ENCODE results near the gene PTPRO. TPM values are rescaled to one million over a fixed set of nuclear protein-coding genes. Genes with fewer than 3 reads are reported as not detected.
A peak's percentile ranks its signal among the peaks of the same experiment; 100 is the strongest.

Gene PTPRO
- total RNA-seq (1 to 10 TPM; 1.3 to 3.3 TPM), polyA plus RNA-seq (under 1 TPM; 0.31 to 0.92 TPM)

DNA sequence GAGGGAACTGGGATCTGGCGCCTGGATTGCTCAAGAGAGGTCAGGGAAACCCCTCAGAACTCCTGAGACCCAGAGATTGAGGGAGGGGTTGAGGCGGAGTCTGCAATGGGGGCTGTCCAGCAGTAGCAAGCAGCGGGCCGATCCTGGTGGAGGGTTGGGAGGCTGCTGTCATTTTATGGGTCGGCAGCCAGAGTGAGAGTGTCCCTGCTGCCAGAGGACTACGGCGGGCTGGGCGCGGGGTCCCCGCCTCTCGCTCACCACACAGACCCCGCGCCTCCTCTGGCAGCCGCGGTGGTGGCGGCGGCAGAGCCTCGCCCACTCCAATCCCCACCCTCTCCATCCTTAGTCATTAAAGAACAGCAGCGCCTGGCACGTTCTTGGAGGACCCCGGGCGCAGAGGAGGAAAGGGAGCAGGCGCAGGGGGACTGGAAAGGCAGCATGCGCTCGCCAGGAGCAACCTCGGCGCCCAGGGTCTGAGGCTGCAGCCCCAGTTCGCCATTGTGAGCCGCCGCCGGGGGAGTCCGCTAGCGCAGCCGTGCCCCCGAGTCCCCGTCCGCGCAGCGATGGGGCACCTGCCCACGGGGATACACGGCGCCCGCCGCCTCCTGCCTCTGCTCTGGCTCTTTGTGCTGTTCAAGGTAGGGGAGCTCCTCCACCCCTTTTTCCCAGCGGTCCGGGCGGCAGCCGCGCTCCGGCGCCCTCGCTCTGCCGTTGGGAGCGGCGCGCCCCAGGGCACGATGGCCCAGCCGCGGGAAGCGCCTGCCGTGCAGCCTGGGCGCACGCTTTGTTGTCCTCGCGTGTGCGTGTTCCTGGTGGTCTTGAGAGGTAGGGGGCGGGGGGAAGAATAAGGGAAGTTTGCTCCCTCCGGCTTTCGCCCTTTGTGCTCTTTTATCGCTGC lies at the start of gene PTPRO:
Gene PTPRO, plus strand, starts transcription at position 345 of the 898 bp plus-strand sequence.
- no peak for DNase-seq (ENCODE audit: low spot score)
- Histone ChIP-seq H3K9me3 (ENCODE audit: control insufficient read depth in 4 of 4, low read length in 3 of 4) (no peaks in the 10 kb centered on the region), H3K36me3 (ENCODE audit: control insufficient read depth in 4 of 4, insufficient read depth in 3 of 4, low read depth in 1 of 4, low read length in 3 of 4) (no peaks in the 10 kb centered on the region), H3K4me1 (ENCODE audit: control insufficient read depth in 4 of 4, insufficient read depth in 4 of 4, low read length in 3 of 4) (peaks cover 0 to 8% (median 3%) of the 10 kb centered on the region in 4 donors), H3K27me3 (ENCODE audit: control insufficient read depth in 4 of 4, insufficient read depth in 4 of 4, low read length in 3 of 4) (peaks cover 0 to 22% (median 4%) of the 10 kb centered on the region in 4 donors), H3K9ac (ENCODE audit: low read depth in 1 of 2, low read length in 2 of 2) (no peak within 1 kb of the TSS), H3K4me3 (ENCODE audit: low read depth in 1 of 3, low read length in 3 of 3) (no peak within 1 kb of the TSS), H3K27ac (ENCODE audit: low read depth in 1 of 2, low read length in 2 of 2) (no peak within 1 kb of the TSS)
- TF ChIP-seq, protein P1, sequence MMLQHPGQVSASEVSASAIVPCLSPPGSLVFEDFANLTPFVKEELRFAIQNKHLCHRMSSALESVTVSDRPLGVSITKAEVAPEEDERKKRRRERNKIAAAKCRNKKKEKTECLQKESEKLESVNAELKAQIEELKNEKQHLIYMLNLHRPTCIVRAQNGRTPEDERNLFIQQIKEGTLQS (IDR thresholded peaks at IDR 0.05) = no peak
- TF ChIP-seq JUND (IDR thresholded peaks at IDR 0.05) = no peak
- TF ChIP-seq SP1 (IDR thresholded peaks at IDR 0.05) = no peak
- TF ChIP-seq NR2F2 (IDR thresholded peaks at IDR 0.05) = no peak
- TF ChIP-seq RXRA (IDR thresholded peaks at IDR 0.05) = no peak
- no peak for TF ChIP-seq RAD21 (IDR thresholded peaks at IDR 0.05)
- TF ChIP-seq, protein P2, sequence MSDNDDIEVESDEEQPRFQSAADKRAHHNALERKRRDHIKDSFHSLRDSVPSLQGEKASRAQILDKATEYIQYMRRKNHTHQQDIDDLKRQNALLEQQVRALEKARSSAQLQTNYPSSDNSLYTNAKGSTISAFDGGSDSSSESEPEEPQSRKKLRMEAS (IDR thresholded peaks at IDR 0.05) = no peak
- no peak for TF ChIP-seq HNF4G (IDR thresholded peaks at IDR 0.05)
- TF ChIP-seq, protein P3, sequence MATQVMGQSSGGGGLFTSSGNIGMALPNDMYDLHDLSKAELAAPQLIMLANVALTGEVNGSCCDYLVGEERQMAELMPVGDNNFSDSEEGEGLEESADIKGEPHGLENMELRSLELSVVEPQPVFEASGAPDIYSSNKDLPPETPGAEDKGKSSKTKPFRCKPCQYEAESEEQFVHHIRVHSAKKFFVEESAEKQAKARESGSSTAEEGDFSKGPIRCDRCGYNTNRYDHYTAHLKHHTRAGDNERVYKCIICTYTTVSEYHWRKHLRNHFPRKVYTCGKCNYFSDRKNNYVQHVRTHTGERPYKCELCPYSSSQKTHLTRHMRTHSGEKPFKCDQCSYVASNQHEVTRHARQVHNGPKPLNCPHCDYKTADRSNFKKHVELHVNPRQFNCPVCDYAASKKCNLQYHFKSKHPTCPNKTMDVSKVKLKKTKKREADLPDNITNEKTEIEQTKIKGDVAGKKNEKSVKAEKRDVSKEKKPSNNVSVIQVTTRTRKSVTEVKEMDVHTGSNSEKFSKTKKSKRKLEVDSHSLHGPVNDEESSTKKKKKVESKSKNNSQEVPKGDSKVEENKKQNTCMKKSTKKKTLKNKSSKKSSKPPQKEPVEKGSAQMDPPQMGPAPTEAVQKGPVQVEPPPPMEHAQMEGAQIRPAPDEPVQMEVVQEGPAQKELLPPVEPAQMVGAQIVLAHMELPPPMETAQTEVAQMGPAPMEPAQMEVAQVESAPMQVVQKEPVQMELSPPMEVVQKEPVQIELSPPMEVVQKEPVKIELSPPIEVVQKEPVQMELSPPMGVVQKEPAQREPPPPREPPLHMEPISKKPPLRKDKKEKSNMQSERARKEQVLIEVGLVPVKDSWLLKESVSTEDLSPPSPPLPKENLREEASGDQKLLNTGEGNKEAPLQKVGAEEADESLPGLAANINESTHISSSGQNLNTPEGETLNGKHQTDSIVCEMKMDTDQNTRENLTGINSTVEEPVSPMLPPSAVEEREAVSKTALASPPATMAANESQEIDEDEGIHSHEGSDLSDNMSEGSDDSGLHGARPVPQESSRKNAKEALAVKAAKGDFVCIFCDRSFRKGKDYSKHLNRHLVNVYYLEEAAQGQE (IDR thresholded peaks at IDR 0.05) = no peak
- TF ChIP-seq GABPA (IDR thresholded peaks at IDR 0.05 in 1 of 2, conservative IDR thresholded peaks at IDR 0.05 in 1 of 2) = no peak
- no peak for TF ChIP-seq TAF1 (conservative IDR thresholded peaks at IDR 0.05)
- 2% methylated on average over 70 of the region's 70 CpGs for whole genome bisulfite sequencing

DNA sequence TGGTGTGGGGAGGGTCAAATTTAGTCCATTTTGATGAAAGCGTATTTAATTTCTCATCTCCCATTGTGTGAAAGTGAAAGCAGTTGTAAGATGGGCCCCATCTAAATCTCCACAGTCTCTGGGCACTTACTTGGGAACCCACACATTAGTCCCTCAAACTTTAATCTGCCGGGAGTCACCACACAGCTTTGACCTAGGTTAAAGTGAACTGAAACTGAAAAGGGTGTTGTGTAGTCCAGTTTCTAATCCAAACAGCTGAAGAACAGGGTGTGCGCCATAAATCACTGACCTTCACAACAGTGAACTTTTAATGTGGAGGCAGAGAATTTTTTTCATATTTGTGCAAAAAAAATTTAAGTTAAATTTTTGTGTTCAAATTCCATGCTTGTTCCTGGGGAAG lies 48.4 kb upstream of the PTPRO start:
- H3K9me3 ChIP-seq (ENCODE audit: control insufficient read depth in 4 of 4, low read length in 3 of 4) = no peaks in the 10 kb centered on the region
- peaks cover 0 to 2% (median 0%) of the 10 kb centered on the region in 4 donors for H3K4me1 ChIP-seq (ENCODE audit: control insufficient read depth in 4 of 4, insufficient read depth in 4 of 4, low read length in 3 of 4)
- no peak for DNase-seq (ENCODE audit: low spot score)
- H3K27ac ChIP-seq (ENCODE audit: low read depth in 1 of 2, low read length in 2 of 2) = no peak overlapping the region
- peaks cover 0 to 4% (median 0%) of the 10 kb centered on the region in 4 donors for H3K27me3 ChIP-seq (ENCODE audit: control insufficient read depth in 4 of 4, insufficient read depth in 4 of 4, low read length in 3 of 4)
- no peak overlapping the region for H3K4me3 ChIP-seq (ENCODE audit: low read depth in 1 of 3, low read length in 3 of 3)
- whole genome bisulfite sequencing = 69% methylated on average over 3 of the region's 3 CpGs
- TF ChIP-seq HNF4A (conservative IDR thresholded peaks at IDR 0.05) (no peak), RXRA (IDR thresholded peaks at IDR 0.05) (peak in 1 of 2 donors; percentile 10)
- no peaks in the 10 kb centered on the region for H3K36me3 ChIP-seq (ENCODE audit: control insufficient read depth in 4 of 4, insufficient read depth in 3 of 4, low read depth in 1 of 4, low read length in 3 of 4)
- H3K9ac ChIP-seq (ENCODE audit: low read depth in 1 of 2, low read length in 2 of 2) = no peak overlapping the region

DNA sequence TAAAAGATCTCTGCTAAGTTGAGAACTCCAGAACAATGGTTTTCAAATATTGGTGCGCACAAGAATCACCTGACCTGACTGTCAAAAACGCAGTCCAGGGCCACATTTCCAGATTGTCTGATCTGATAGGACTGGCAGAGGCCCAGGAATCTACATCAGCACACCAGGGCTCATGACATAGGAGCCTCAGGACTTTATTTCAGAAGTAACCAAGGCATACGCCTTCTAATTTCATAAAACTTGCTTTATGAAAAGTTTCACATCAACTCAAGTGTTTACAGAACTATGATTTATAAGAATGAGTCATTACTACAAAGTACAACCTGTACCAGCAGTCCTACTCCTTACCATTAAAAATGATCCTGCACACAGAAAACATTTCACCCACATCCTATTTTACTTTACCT lies 47.7 kb upstream of the PTPRO start:
- Histone ChIP-seq H3K9ac (ENCODE audit: low read depth in 1 of 2, low read length in 2 of 2) (no peak overlapping the region), H3K27ac (ENCODE audit: low read depth in 1 of 2, low read length in 2 of 2) (no peak overlapping the region), H3K27me3 (ENCODE audit: control insufficient read depth in 4 of 4, insufficient read depth in 4 of 4, low read length in 3 of 4) (peaks cover 0 to 4% (median 0%) of the 10 kb centered on the region in 4 donors), H3K36me3 (ENCODE audit: control insufficient read depth in 4 of 4, insufficient read depth in 3 of 4, low read depth in 1 of 4, low read length in 3 of 4) (no peaks in the 10 kb centered on the region), H3K4me1 (ENCODE audit: control insufficient read depth in 4 of 4, insufficient read depth in 4 of 4, low read length in 3 of 4) (peaks cover 0 to 2% (median 0%) of the 10 kb centered on the region in 4 donors), H3K4me3 (ENCODE audit: low read depth in 1 of 3, low read length in 3 of 3) (no peak overlapping the region), H3K9me3 (ENCODE audit: control insufficient read depth in 4 of 4, low read length in 3 of 4) (no peaks in the 10 kb centered on the region)
- no peak for DNase-seq (ENCODE audit: low spot score)
- 65% methylated on average over 3 of the region's 3 CpGs for WGBS
- TF ChIP-seq TAF1 (conservative IDR thresholded peaks at IDR 0.05) = no peak
- TF ChIP-seq RAD21 (IDR thresholded peaks at IDR 0.05) = no peak
- no peak for TF ChIP-seq YY1 (IDR thresholded peaks at IDR 0.05)
- TF ChIP-seq GABPA (IDR thresholded peaks at IDR 0.05 in 1 of 2, conservative IDR thresholded peaks at IDR 0.05 in 1 of 2) = no peak
- no peak for TF ChIP-seq FOXA1 (IDR thresholded peaks at IDR 0.05)
- no peak for TF ChIP-seq NR2F2 (IDR thresholded peaks at IDR 0.05)
- TF ChIP-seq JUND (IDR thresholded peaks at IDR 0.05) = no peak
- no peak for TF ChIP-seq HNF4A (conservative IDR thresholded peaks at IDR 0.05)
- TF ChIP-seq, protein P2 (IDR thresholded peaks at IDR 0.05) = no peak
- TF ChIP-seq, protein P4, sequence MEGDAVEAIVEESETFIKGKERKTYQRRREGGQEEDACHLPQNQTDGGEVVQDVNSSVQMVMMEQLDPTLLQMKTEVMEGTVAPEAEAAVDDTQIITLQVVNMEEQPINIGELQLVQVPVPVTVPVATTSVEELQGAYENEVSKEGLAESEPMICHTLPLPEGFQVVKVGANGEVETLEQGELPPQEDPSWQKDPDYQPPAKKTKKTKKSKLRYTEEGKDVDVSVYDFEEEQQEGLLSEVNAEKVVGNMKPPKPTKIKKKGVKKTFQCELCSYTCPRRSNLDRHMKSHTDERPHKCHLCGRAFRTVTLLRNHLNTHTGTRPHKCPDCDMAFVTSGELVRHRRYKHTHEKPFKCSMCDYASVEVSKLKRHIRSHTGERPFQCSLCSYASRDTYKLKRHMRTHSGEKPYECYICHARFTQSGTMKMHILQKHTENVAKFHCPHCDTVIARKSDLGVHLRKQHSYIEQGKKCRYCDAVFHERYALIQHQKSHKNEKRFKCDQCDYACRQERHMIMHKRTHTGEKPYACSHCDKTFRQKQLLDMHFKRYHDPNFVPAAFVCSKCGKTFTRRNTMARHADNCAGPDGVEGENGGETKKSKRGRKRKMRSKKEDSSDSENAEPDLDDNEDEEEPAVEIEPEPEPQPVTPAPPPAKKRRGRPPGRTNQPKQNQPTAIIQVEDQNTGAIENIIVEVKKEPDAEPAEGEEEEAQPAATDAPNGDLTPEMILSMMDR (IDR thresholded peaks at IDR 0.05; ENCODE audit: low read depth, low read length, missing input control) = no peak
- TF ChIP-seq, protein P1 (IDR thresholded peaks at IDR 0.05) = no peak

Measured in liver (tissue), 9 donors.